Central memory CD8-positive, alpha-beta T cell (primary cell): ENCODE measurements around the gene NPC1L1.
A peak's percentile ranks its signal among the peaks of the same experiment; 100 is the strongest.

Experiments used
- ATAC-seq: fragments of 150-1000 bp; cut with Tn5 transposase; replicated peaks from 2 replicates; pipeline ENCODE4 v1.10.0; 2022; ENCODE audit warnings: mild to moderate bottlenecking, moderate FRiP score, moderate number of reproducible peaks; ENCODE audit not compliant: poor library complexity, severe bottlenecking; ENCODE audit errors: extremely low read depth
- DNase-seq, 2 donors: peaks; one replicate each; pipeline ENCODE4 v3.0.0; 2021; ENCODE audit warnings: low spot score in 2 of 2
- H3K27ac Mint-ChIP-seq: one replicate; pipeline ENCODE4 v1.8.0; 2022; ENCODE audit warnings: low read depth, mild to moderate bottlenecking, moderate library complexity, mixed read lengths
- H3K27me3 Mint-ChIP-seq: one replicate; pipeline ENCODE4 v1.8.0; 2022; ENCODE audit warnings: mixed read lengths
- H3K36me3 Mint-ChIP-seq: one replicate; pipeline ENCODE4 v1.8.0; 2022; ENCODE audit warnings: mild to moderate bottlenecking, moderate library complexity, mixed read lengths; ENCODE audit not compliant: insufficient read depth
- H3K4me1 Mint-ChIP-seq: one replicate; pipeline ENCODE4 v1.8.0; 2022; ENCODE audit warnings: mixed read lengths
- H3K4me3 Mint-ChIP-seq: one replicate; pipeline ENCODE4 v1.8.0; 2022; ENCODE audit warnings: mild to moderate bottlenecking, moderate library complexity, mixed read lengths
- H3K9me3 Mint-ChIP-seq: one replicate; pipeline ENCODE4 v1.8.0; 2022; ENCODE audit warnings: mixed read lengths

NPC1L1 gene, protein sequence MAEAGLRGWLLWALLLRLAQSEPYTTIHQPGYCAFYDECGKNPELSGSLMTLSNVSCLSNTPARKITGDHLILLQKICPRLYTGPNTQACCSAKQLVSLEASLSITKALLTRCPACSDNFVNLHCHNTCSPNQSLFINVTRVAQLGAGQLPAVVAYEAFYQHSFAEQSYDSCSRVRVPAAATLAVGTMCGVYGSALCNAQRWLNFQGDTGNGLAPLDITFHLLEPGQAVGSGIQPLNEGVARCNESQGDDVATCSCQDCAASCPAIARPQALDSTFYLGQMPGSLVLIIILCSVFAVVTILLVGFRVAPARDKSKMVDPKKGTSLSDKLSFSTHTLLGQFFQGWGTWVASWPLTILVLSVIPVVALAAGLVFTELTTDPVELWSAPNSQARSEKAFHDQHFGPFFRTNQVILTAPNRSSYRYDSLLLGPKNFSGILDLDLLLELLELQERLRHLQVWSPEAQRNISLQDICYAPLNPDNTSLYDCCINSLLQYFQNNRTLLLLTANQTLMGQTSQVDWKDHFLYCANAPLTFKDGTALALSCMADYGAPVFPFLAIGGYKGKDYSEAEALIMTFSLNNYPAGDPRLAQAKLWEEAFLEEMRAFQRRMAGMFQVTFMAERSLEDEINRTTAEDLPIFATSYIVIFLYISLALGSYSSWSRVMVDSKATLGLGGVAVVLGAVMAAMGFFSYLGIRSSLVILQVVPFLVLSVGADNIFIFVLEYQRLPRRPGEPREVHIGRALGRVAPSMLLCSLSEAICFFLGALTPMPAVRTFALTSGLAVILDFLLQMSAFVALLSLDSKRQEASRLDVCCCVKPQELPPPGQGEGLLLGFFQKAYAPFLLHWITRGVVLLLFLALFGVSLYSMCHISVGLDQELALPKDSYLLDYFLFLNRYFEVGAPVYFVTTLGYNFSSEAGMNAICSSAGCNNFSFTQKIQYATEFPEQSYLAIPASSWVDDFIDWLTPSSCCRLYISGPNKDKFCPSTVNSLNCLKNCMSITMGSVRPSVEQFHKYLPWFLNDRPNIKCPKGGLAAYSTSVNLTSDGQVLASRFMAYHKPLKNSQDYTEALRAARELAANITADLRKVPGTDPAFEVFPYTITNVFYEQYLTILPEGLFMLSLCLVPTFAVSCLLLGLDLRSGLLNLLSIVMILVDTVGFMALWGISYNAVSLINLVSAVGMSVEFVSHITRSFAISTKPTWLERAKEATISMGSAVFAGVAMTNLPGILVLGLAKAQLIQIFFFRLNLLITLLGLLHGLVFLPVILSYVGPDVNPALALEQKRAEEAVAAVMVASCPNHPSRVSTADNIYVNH (N-terminal part only)

DNA sequence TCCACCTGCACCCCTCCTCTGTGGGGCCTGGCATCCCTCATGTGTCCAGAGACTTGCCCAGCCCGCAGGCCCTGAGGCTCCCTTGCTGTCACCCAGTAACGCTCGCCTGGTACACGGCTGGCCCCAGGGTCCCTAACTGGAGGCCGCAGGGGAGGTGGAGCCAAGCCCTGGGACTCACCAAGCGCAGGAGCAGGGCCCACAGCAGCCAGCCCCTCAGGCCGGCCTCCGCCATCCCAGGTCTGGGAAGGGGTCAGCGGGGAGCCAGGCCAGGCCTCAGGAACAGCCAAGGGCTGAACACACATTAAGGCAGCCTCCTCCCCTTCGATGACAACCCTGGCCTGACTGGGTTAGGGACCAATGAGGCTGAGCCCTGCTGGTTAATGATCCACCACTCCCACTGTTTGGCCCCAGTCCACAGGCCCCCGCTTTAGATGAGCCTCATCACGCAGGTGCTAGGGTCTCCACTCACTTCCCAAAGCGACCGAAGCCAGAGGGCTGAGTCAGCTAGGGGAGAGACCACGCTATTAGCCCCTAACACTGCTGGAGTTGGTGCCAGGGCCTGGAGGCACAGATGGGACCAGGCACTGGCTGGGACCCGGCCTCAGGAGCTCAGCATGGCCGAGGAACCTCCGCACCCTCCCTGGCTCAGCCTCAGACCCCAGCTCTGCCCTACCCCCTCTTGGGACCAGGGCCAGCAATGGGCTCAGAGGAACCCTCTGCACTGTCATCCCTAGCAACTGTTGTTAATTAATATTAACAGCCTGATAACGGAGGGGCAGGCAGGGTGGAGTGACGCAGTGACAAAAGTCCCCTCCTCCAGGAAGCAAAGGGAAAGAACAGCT, at the start of gene NPC1L1:
Gene NPC1L1, minus strand, starts transcription at position 303 of the 842 bp plus-strand sequence. Its CDS starts 71 bp downstream, at position 232.
- ATAC-seq (no peak), DNase-seq (no peak)
- Mint-ChIP-seq H3K4me1 (no peaks in the 10 kb centered on the region), H3K27ac (no peak within 1 kb of the TSS), H3K36me3 (no peaks in the 10 kb centered on the region), H3K9me3 (no peaks in the 10 kb centered on the region), H3K27me3 (peaks cover 16% of the 10 kb centered on the region), H3K4me3 (no peak within 1 kb of the TSS)

- no peaks in the 10 kb centered on the region for H3K36me3 Mint-ChIP-seq
- DNase-seq: no peak
- H3K27ac Mint-ChIP-seq: no peak overlapping the region
- ATAC-seq: no peak
- no peak overlapping the region for H3K4me3 Mint-ChIP-seq
- H3K27me3 Mint-ChIP-seq: no peaks in the 10 kb centered on the region
- H3K9me3 Mint-ChIP-seq: no peaks in the 10 kb centered on the region
- peaks cover 8% of the 10 kb centered on the region for H3K4me1 Mint-ChIP-seq
These were observed 49.8 kb upstream of the NPC1L1 start for GRCh38 chr7:44590910-44591309.

- Mint-ChIP-seq H3K27me3 (no peaks in the 10 kb centered on the region), H3K27ac (peak overlapping the region; percentile 64), H3K4me3 (no peak overlapping the region), H3K36me3 (no peaks in the 10 kb centered on the region), H3K9me3 (no peaks in the 10 kb centered on the region), H3K4me1 (peaks cover 8% of the 10 kb centered on the region)
- ATAC-seq: peak; percentile 43
- peak; percentile 51 to 57 for DNase-seq
These were observed 46.9 kb upstream of the NPC1L1 start for GRCh38 chr7:44587843-44588711.

GRCh38 chr7:44583146-44583865, 42.2 kb upstream of the NPC1L1 start:
- no peak for DNase-seq
- H3K4me1 Mint-ChIP-seq: peaks cover 32% of the 10 kb centered on the region
- peak overlapping the region; percentile 81 for H3K4me3 Mint-ChIP-seq
- peaks cover 40% of the 10 kb centered on the region for H3K36me3 Mint-ChIP-seq
- ATAC-seq: no peak
- no peaks in the 10 kb centered on the region for H3K27me3 Mint-ChIP-seq
- peak overlapping the region; percentile 96 for H3K27ac Mint-ChIP-seq
- no peaks in the 10 kb centered on the region for H3K9me3 Mint-ChIP-seq

DNA sequence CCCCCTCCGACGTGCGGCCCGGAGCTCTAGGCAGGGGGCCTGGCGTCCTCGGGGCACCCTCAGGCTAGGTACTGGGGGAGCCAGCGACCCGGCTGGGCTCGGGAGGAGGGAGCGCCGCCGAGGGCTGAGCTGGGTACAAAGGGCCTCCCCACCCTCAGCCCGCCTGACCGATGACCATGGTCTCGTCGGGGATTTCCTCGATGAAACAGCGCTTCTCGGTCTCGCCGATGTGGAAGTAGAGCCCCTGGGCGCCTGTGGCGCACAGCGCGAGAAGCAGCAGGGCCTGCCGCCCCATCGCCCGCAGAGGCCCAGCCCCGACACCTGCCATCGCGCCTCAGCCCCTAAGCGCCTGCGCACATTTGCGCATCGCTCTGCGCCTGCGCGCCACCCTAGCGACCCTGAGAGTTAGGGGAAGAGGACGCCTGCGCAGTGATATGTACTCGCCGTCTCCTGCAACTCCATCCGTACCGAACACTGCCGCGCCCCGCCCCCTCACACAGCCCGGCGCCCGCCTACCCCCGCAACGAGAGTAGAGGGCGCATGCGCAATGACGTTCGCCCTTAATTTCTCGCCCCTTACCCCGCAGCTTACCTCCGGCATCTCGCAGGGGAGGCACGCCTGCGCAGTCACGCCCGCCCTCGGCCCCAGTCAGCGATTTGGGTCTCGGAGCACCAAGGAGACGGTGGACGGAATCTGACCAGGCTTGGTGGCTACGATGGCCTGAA, 40.9 kb upstream of the NPC1L1 start, which contains the start of gene TMED4:
Gene TMED4, minus strand, starts transcription at position 353 of the 725 bp plus-strand sequence. Its CDS starts 25 bp downstream, at position 328.
- Mint-ChIP-seq H3K27ac (peak within 1 kb of the TSS; percentile 96), H3K36me3 (peaks cover 46% of the 10 kb centered on the region), H3K4me1 (peaks cover 26% of the 10 kb centered on the region), H3K27me3 (no peaks in the 10 kb centered on the region), H3K9me3 (no peaks in the 10 kb centered on the region), H3K4me3 (peak within 1 kb of the TSS; percentile 81)
- DNase-seq (peak; percentile 100), ATAC-seq (peak; percentile 87)

DNA sequence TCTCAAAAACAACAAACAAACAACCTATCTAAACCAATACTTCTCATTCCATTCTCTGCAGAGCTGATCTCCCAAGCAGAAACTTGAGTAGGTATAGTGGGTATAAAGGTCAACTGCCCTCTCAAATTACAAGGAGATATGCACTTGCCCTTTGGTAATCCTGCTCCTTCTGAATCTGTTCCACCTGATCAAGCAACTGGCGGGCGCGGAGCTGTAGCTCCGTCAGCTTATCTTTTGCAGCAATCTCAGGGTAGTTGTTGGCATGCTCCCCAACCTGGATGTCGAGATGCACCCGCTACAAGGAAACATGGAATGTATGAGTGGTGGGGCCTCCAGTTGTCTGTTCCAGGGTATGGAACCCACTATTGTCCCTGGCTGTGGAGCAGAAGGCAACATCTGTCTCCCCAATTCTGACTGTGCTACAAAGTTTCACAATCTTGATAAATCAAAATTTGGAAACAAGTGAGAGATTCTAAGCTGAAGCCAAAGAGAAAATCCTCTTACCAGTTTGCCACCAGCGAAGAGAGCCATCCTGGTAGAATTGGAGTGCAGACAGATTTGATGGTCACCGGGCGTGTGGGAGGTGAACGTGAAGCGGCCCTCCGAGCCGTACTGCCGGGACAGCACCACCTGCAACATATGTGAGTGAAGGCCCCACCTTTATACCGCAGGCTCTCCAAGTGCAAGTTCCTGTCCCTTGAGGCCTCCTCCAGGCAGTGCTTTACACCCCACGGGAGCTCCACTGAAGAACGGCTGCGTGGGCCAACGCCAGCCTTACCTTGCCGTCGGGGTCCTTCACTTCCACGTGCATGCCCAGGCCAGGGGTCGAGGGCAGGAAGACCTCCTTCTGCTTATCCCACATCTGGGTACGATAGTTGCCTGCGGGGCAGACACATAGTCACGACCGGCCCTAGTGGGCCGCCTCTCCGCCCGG, 40.1 kb upstream of the NPC1L1 start:
- peaks cover 26% of the 10 kb centered on the region for H3K4me1 Mint-ChIP-seq
- ATAC-seq (peak; percentile 58), DNase-seq (peak; percentile 23 to 33)
- H3K27me3 Mint-ChIP-seq: no peaks in the 10 kb centered on the region
- no peaks in the 10 kb centered on the region for H3K9me3 Mint-ChIP-seq
- H3K27ac Mint-ChIP-seq: peak overlapping the region; percentile 96
- H3K4me3 Mint-ChIP-seq: peak overlapping the region; percentile 81
- H3K36me3 Mint-ChIP-seq: peaks cover 48% of the 10 kb centered on the region

DNA sequence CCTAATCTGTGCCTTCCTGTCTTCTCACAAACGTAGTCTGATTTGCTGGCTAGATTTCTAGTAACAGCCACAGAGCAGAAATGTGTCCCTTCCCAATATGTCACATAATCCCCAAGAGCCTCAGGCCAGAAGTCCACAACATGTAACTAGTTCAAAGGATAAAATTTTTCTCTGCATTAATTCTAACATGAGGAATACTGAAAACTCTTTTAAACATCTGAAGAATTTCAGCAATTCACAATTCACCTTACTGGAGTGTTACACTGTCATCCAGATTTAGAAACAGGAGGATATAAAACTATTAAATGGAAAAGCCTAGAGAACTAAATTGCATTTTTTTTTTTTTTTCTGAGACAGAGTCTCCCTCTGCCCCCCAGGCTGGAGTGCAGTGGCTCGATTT, 35.1 kb upstream of the NPC1L1 start:
- H3K4me3 Mint-ChIP-seq: no peak overlapping the region
- H3K27ac Mint-ChIP-seq: no peak overlapping the region
- no peaks in the 10 kb centered on the region for H3K27me3 Mint-ChIP-seq
- peaks cover 59% of the 10 kb centered on the region for H3K36me3 Mint-ChIP-seq
- DNase-seq (no peak), ATAC-seq (no peak)
- no peaks in the 10 kb centered on the region for H3K9me3 Mint-ChIP-seq
- peaks cover 56% of the 10 kb centered on the region for H3K4me1 Mint-ChIP-seq

DNA sequence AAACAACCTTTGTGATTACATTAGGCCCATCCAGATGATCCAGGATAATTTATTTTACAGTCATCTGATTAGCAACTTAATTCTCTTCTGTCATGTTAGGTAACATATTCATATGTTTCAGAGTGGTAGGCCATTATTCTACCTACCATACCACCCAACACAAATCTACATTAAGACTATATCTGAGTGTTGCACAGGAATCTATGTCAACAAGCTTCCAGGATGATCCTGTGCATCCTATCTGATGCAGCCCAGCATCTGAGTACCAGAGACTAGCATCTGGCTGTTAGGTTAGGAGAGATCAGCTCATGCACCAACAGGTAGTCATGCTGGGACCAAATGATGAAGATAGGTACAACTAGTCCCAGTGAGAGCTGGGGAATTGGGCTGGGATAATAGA, 33.9 kb upstream of the NPC1L1 start:
- H3K9me3 Mint-ChIP-seq: no peaks in the 10 kb centered on the region
- H3K27ac Mint-ChIP-seq: peak overlapping the region; percentile 99
- DNase-seq: no peak
- peaks cover 51% of the 10 kb centered on the region for H3K36me3 Mint-ChIP-seq
- no peaks in the 10 kb centered on the region for H3K27me3 Mint-ChIP-seq
- no peak for ATAC-seq
- peaks cover 45% of the 10 kb centered on the region for H3K4me1 Mint-ChIP-seq
- H3K4me3 Mint-ChIP-seq: peak overlapping the region; percentile 98

- H3K27ac Mint-ChIP-seq: peak overlapping the region; percentile 99
- ATAC-seq: peak; percentile 17
- H3K4me1 Mint-ChIP-seq: peaks cover 40% of the 10 kb centered on the region
- peaks cover 49% of the 10 kb centered on the region for H3K36me3 Mint-ChIP-seq
- H3K4me3 Mint-ChIP-seq: peak overlapping the region; percentile 98
- no peaks in the 10 kb centered on the region for H3K9me3 Mint-ChIP-seq
- no peaks in the 10 kb centered on the region for H3K27me3 Mint-ChIP-seq
- DNase-seq: no peak
These were observed 33.2 kb upstream of the NPC1L1 start for GRCh38 chr7:44574287-44574872.
